Measurements from ENCODE around the gene TCERG1L.
"Not testable (repeated sequence)": the region's sequence is repeated elsewhere in the genome, so short reads cannot be mapped to it uniquely, and the experiment has no call there.

GRCh38 chr10:131078882-131079280 lies 232.6 kb downstream of the TCERG1L start:
- TF ChIP-seq, protein P1, sequence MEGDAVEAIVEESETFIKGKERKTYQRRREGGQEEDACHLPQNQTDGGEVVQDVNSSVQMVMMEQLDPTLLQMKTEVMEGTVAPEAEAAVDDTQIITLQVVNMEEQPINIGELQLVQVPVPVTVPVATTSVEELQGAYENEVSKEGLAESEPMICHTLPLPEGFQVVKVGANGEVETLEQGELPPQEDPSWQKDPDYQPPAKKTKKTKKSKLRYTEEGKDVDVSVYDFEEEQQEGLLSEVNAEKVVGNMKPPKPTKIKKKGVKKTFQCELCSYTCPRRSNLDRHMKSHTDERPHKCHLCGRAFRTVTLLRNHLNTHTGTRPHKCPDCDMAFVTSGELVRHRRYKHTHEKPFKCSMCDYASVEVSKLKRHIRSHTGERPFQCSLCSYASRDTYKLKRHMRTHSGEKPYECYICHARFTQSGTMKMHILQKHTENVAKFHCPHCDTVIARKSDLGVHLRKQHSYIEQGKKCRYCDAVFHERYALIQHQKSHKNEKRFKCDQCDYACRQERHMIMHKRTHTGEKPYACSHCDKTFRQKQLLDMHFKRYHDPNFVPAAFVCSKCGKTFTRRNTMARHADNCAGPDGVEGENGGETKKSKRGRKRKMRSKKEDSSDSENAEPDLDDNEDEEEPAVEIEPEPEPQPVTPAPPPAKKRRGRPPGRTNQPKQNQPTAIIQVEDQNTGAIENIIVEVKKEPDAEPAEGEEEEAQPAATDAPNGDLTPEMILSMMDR (IDR thresholded peaks at IDR 0.05): not testable (repeated sequence)
- not testable (repeated sequence) for TF ChIP-seq TCF7L2 (IDR thresholded peaks at IDR 0.05; ENCODE audit: low read depth, low read length); SIN3A (IDR thresholded peaks at IDR 0.05; ENCODE audit: borderline replicate concordance, insufficient read depth, low read depth, low read length)

All from Panc1 (cell line).